WTC11 (cell line): Measurements from ENCODE around the gene SART1.

Experiments
- CREB1 ChIP-seq: sonication (generic); formaldehyde crosslinking; IDR thresholded peaks from 2 replicates; pipeline ENCODE4 v1.8.0; 2023; ENCODE audit warnings: mild to moderate bottlenecking, missing genetic modification reagents
- EMX1 ChIP-seq: fragments of 250-450 bp; sonication (Bioruptor Pico); IDR thresholded peaks from 2 replicates; pipeline ENCODE4 v1.8.0; 2021; ENCODE audit warnings: mild to moderate bottlenecking
- ETV6 ChIP-seq: sonication (generic); formaldehyde crosslinking; IDR thresholded peaks from 2 replicates; pipeline ENCODE4 v1.8.1; 2022; ENCODE audit warnings: mild to moderate bottlenecking, missing genetic modification reagents
- RORB ChIP-seq: fragments of 250-450 bp; sonication (Bioruptor Pico); IDR thresholded peaks from 2 replicates; pipeline ENCODE4 v1.9.0; 2021; ENCODE audit warnings: mild to moderate bottlenecking
- SP1 ChIP-seq: sonication (generic); formaldehyde crosslinking; conservative IDR thresholded peaks from 2 replicates; pipeline ENCODE4 v1.8.1; 2022; ENCODE audit warnings: missing genetic modification reagents
- ZNF416 ChIP-seq: fragments of 250-450 bp; sonication (Bioruptor Pico); IDR thresholded peaks from 2 replicates; pipeline ENCODE4 v1.9.0; 2021; ENCODE audit warnings: mild to moderate bottlenecking, inconsistent platforms
- ZNF423 ChIP-seq: fragments of 250-450 bp; sonication (Bioruptor Pico); IDR thresholded peaks from 2 replicates; pipeline ENCODE4 v2.1.2; 2022; ENCODE audit warnings: mild to moderate bottlenecking, moderate library complexity
- TF ChIP-seq, protein P1 (sequence below): fragments of 200-600 bp; IDR thresholded peaks from 2 replicates; pipeline ENCODE4 v1.8.0; 2022; ENCODE audit warnings: antibody characterized with exemption
- TF ChIP-seq, protein P2 (sequence below): sonication (generic); formaldehyde crosslinking; IDR thresholded peaks from 2 replicates; pipeline ENCODE4 v1.8.0; 2023; ENCODE audit warnings: missing genetic modification reagents
- TF ChIP-seq, protein P3 (sequence below): fragments of 250-450 bp; sonication (Bioruptor Pico); IDR thresholded peaks from 2 replicates; pipeline ENCODE4 v2.1.2; 2022; ENCODE audit warnings: mild to moderate bottlenecking, moderate library complexity

DNA sequence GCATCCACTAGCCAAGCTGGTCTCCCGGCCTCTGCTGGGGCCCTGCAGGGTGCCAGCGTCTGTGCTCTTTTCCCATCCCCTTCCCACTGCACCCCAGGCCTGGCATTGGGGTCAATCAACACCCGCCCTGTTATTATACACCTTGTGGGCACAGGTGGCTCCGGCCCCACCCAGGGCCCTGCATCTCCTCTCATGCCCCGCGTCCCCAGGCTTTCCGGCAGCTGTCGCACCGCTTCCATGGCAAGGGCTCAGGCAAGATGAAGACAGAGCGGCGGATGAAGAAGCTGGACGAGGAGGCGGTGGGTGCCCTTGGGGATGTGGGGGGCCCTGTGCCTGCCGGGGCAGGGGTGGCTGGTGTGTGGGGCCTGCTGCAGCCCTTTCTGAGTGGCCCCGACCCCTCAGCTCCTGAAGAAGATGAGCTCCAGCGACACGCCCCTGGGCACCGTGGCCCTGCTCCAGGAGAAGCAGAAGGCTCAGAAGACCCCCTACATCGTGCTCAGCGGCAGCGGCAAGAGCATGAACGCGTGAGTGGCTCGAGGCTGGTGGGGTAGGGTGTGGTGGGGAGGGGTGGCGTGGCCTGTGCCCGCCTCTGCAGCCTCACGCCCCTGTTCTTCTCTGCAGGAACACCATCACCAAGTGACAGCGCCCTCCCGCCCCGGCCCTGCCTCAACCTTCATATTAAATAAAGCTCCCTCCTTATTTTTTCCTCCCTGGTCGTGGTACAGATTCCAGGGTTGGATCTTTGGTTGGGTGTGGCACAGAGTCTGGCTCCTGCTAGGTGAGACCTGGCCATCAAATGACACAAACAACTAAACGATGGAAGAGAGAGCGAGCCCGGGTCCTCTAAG is 17.1 kb downstream of the SART1 start:
- TF ChIP-seq, protein P1, sequence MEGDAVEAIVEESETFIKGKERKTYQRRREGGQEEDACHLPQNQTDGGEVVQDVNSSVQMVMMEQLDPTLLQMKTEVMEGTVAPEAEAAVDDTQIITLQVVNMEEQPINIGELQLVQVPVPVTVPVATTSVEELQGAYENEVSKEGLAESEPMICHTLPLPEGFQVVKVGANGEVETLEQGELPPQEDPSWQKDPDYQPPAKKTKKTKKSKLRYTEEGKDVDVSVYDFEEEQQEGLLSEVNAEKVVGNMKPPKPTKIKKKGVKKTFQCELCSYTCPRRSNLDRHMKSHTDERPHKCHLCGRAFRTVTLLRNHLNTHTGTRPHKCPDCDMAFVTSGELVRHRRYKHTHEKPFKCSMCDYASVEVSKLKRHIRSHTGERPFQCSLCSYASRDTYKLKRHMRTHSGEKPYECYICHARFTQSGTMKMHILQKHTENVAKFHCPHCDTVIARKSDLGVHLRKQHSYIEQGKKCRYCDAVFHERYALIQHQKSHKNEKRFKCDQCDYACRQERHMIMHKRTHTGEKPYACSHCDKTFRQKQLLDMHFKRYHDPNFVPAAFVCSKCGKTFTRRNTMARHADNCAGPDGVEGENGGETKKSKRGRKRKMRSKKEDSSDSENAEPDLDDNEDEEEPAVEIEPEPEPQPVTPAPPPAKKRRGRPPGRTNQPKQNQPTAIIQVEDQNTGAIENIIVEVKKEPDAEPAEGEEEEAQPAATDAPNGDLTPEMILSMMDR = no peak
- no peak for TF ChIP-seq ZNF416 (CRISPR knock-in tag)
- no peak for TF ChIP-seq CREB1
- TF ChIP-seq, protein P2, sequence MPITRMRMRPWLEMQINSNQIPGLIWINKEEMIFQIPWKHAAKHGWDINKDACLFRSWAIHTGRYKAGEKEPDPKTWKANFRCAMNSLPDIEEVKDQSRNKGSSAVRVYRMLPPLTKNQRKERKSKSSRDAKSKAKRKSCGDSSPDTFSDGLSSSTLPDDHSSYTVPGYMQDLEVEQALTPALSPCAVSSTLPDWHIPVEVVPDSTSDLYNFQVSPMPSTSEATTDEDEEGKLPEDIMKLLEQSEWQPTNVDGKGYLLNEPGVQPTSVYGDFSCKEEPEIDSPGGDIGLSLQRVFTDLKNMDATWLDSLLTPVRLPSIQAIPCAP = no peak
- TF ChIP-seq ZNF423 (CRISPR knock-in tag) = no peak
- TF ChIP-seq RORB = no peak
- no peak for TF ChIP-seq SP1 (CRISPR knock-in tag)
- TF ChIP-seq, protein P3, sequence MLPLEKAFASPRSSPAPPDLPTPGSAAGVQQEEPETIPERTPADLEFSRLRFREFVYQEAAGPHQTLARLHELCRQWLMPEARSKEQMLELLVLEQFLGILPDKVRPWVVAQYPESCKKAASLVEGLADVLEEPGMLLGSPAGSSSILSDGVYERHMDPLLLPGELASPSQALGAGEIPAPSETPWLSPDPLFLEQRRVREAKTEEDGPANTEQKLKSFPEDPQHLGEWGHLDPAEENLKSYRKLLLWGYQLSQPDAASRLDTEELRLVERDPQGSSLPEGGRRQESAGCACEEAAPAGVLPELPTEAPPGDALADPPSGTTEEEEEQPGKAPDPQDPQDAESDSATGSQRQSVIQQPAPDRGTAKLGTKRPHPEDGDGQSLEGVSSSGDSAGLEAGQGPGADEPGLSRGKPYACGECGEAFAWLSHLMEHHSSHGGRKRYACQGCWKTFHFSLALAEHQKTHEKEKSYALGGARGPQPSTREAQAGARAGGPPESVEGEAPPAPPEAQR (CRISPR knock-in tag) = no peak
- TF ChIP-seq EMX1 (CRISPR knock-in tag) = no peak
- TF ChIP-seq ETV6 (CRISPR knock-in tag) = no peak
